Testis (tissue), 2 donors: ENCODE results near the gene CSNK1A1L.

Experiments used
- POLR2A ChIP-seq: fragments of 450-650 bp; IDR thresholded peaks from one replicate; pipeline ENCODE4 v1.6.1; 2017; ENCODE audit warnings: antibody characterized with exemption, mild to moderate bottlenecking, moderate library complexity
- TF ChIP-seq, protein P1 (sequence below), 3 experiments: fragments of 450-650 bp in 2 of 3; fragments of 200-600 bp in 1 of 3; sonication (generic) in 1 of 3; IDR thresholded peaks; one replicate each; pipeline ENCODE4 v1.5.1; 2016 to 2019; ENCODE audit warnings: antibody characterized with exemption in 3 of 3, mild to moderate bottlenecking in 2 of 3, moderate library complexity in 1 of 3

DNA sequence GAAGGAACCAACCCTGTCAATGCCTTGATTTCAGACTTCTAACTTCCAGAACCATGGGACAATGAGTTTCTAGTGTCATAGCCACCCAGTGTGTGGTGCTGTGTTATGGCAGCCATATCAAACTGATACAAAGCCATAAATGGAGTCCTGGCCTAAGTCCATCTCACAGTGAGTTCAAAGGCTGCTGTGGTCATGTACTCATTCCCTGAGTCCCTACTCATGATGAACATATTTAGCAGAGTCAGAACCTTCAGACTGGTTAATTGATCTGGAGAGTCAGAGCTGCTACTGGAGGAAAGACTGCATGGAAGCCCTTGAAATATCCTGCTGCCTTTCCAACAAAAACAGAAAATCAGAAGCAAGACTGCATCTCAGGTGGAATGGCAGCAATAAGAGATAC lies 39.2 kb upstream of the CSNK1A1L start:
- no peak for TF ChIP-seq POLR2A
- TF ChIP-seq, protein P1, sequence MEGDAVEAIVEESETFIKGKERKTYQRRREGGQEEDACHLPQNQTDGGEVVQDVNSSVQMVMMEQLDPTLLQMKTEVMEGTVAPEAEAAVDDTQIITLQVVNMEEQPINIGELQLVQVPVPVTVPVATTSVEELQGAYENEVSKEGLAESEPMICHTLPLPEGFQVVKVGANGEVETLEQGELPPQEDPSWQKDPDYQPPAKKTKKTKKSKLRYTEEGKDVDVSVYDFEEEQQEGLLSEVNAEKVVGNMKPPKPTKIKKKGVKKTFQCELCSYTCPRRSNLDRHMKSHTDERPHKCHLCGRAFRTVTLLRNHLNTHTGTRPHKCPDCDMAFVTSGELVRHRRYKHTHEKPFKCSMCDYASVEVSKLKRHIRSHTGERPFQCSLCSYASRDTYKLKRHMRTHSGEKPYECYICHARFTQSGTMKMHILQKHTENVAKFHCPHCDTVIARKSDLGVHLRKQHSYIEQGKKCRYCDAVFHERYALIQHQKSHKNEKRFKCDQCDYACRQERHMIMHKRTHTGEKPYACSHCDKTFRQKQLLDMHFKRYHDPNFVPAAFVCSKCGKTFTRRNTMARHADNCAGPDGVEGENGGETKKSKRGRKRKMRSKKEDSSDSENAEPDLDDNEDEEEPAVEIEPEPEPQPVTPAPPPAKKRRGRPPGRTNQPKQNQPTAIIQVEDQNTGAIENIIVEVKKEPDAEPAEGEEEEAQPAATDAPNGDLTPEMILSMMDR (IDR thresholded peaks at IDR 0.05), result no peak
